ENCODE measurements around the gene SASH3. TPM values are rescaled to one million over a fixed set of nuclear protein-coding genes. Genes with fewer than 3 reads are reported as not detected.

Gene SASH3
- total and polyA plus RNA-seq, 7 donors: 1.7 to 48.3 (median 6.7) TPM

GRCh38 chrX:129779086-129779672 is 570 bp upstream of the SASH3 start:
- Histone ChIP-seq H3K4me1 (no peaks in the 10 kb centered on the region), H3K27ac (no peak overlapping the region), H3K27me3 (no peaks in the 10 kb centered on the region), H3K4me3 (no peak overlapping the region), H3K36me3 (no peaks in the 10 kb centered on the region), H3K9me3 (no peaks in the 10 kb centered on the region)
- no peak for DNase-seq
- TF ChIP-seq EP300 (IDR thresholded peaks at IDR 0.05): no peak
- TF ChIP-seq CTCF (IDR thresholded peaks at IDR 0.05): no peak
- no peak for TF ChIP-seq POLR2A (IDR thresholded peaks at IDR 0.05)
- no peak for TF ChIP-seq POLR2AphosphoS5 (IDR thresholded peaks at IDR 0.05)
- 78 to 94% methylated on average over 7 of the region's 7 CpGs for WGBS, 2 donors
- intact Hi-C loops (cut with DNase I): no loop called here

GRCh38 chrX:129780441-129781105 is 824 bp downstream of the SASH3 start:
- peak overlapping the region in 1 of 4 donors; percentile 25 for H3K27ac ChIP-seq
- DNase-seq: no peak
- H3K4me3 ChIP-seq: peak overlapping the region in 1 of 4 donors; percentile 26
- no peaks in the 10 kb centered on the region for H3K36me3 ChIP-seq
- WGBS, 2 donors: 51 to 78% methylated on average over 6 of the region's 6 CpGs
- no peaks in the 10 kb centered on the region for H3K4me1 ChIP-seq
- TF ChIP-seq POLR2AphosphoS5 (IDR thresholded peaks at IDR 0.05): no peak
- no peak for TF ChIP-seq EP300 (IDR thresholded peaks at IDR 0.05)
- TF ChIP-seq CTCF (IDR thresholded peaks at IDR 0.05): no peak
- TF ChIP-seq POLR2A (IDR thresholded peaks at IDR 0.05): no peak
- no peaks in the 10 kb centered on the region for H3K9me3 ChIP-seq
- intact Hi-C loops (cut with DNase I): no loop called here
- H3K27me3 ChIP-seq: no peaks in the 10 kb centered on the region

- no peaks in the 10 kb centered on the region for H3K9me3 ChIP-seq
- no peaks in the 10 kb centered on the region for H3K36me3 ChIP-seq
- no peaks in the 10 kb centered on the region for H3K4me1 ChIP-seq
- intact Hi-C loops (cut with DNase I): no loop called here
- peak overlapping the region in 1 of 4 donors; percentile 26 for H3K4me3 ChIP-seq
- H3K27me3 ChIP-seq: no peaks in the 10 kb centered on the region
- 40 to 80% methylated on average over 8 of the region's 8 CpGs for WGBS, 2 donors
- TF ChIP-seq EP300 (IDR thresholded peaks at IDR 0.05): no peak
- TF ChIP-seq POLR2A (IDR thresholded peaks at IDR 0.05): no peak
- TF ChIP-seq CTCF (IDR thresholded peaks at IDR 0.05): no peak
- no peak for TF ChIP-seq POLR2AphosphoS5 (IDR thresholded peaks at IDR 0.05)
- H3K27ac ChIP-seq: peak overlapping the region in 1 of 4 donors; percentile 25
- no peak for DNase-seq
Measured at GRCh38 chrX:129781134-129781672, 1.5 kb downstream of the SASH3 start.

GRCh38 chrX:129781680-129782495 is 2.1 kb downstream of the SASH3 start:
- no peaks in the 10 kb centered on the region for H3K27me3 ChIP-seq
- H3K9me3 ChIP-seq: no peaks in the 10 kb centered on the region
- no peaks in the 10 kb centered on the region for H3K36me3 ChIP-seq
- TF ChIP-seq EP300 (IDR thresholded peaks at IDR 0.05) (no peak), POLR2A (IDR thresholded peaks at IDR 0.05) (no peak), POLR2AphosphoS5 (IDR thresholded peaks at IDR 0.05) (no peak), CTCF (IDR thresholded peaks at IDR 0.05) (no peak)
- DNase-seq: no peak
- no peaks in the 10 kb centered on the region for H3K4me1 ChIP-seq
- 58 to 85% methylated on average over 10 of the region's 10 CpGs for WGBS, 2 donors
- no peak overlapping the region for H3K4me3 ChIP-seq
- intact Hi-C loops (cut with DNase I): no loop called here
- no peak overlapping the region for H3K27ac ChIP-seq
